Tibial nerve (tissue), 4 donors: ENCODE data around the gene IP6K3. TPM values are rescaled to one million over a fixed set of nuclear protein-coding genes. Genes with fewer than 3 reads are reported as not detected.

ENCODE experiments used
- DNase-seq, 2 donors: peaks; one replicate each; pipeline ENCODE4 v3.0.0-alpha.2; 2019; ENCODE audit warnings: low spot score in 2 of 2
- H3K27ac ChIP-seq, 4 donors: fragments of 200-600 bp; sonication (generic) in 3 of 4; one replicate each; pipeline ENCODE4 v1.5.1; 2017 to 2019; ENCODE audit warnings: mild to moderate bottlenecking in 1 of 4
- H3K27me3 ChIP-seq, 2 donors: fragments of 200-600 bp; sonication (generic) in 1 of 2; one replicate each; pipeline versions ENCODE4 v1.5.1 to v1.6.0; 2017 to 2019
- H3K36me3 ChIP-seq, 3 donors: fragments of 200-600 bp; sonication (generic); one replicate each; pipeline ENCODE4 v1.5.1; 2018 to 2019
- H3K4me1 ChIP-seq, 4 donors: fragments of 200-600 bp; sonication (generic) in 3 of 4; one replicate each; pipeline ENCODE4 v1.5.1; 2017 to 2019
- H3K4me3 ChIP-seq, 4 donors: fragments of 200-600 bp; sonication (generic) in 3 of 4; one replicate each; pipeline ENCODE4 v1.5.1; 2017 to 2019; ENCODE audit warnings: mild to moderate bottlenecking in 1 of 4, moderate library complexity in 1 of 4
- H3K9me3 ChIP-seq, 4 donors: fragments of 200-600 bp; sonication (generic) in 3 of 4; one replicate each; pipeline ENCODE4 v1.5.1; 2017 to 2019
- EP300 ChIP-seq, 2 donors: sonication (generic); formaldehyde crosslinking; IDR thresholded peaks; one replicate each; pipeline ENCODE4 v1.6.1; 2017; ENCODE audit warnings: antibody characterized with exemption in 2 of 2, mild to moderate bottlenecking in 1 of 2
- POLR2A ChIP-seq, 2 donors: fragments of 450-650 bp; IDR thresholded peaks; one replicate each; pipeline ENCODE4 v1.6.1; 2017; ENCODE audit warnings: antibody characterized with exemption in 2 of 2, mild to moderate bottlenecking in 2 of 2, moderate library complexity in 2 of 2
- WGBS, 2 donors: methylation state at CpG; one replicate each; pipeline ENCODE4 v1.1.5; 2018; 5-methylcytosine and 5-hydroxymethylcytosine counted together
- total RNA-seq, 4 donors: library from RNA; depleted of rRNA; stranded (reverse); fragments of >200 nt; gene quantifications; one replicate each; pipeline ENCODE4 v1.1.0, GENCODE V29; 2016
- TF ChIP-seq, protein P1 (sequence below), 5 experiments: fragments of 200-600 bp in 3 of 5; fragments of 450-650 bp in 2 of 5; sonication (generic) in 3 of 5; IDR thresholded peaks; one replicate each; pipeline ENCODE4 v1.5.1; 2016 to 2019; ENCODE audit warnings: antibody characterized with exemption in 5 of 5, mild to moderate bottlenecking in 3 of 5, moderate library complexity in 2 of 5

The IP6K3 gene
- total RNA-seq, 4 donors from 2014 or later = 0.39 to 3.0 (median 1.7) TPM

DNA sequence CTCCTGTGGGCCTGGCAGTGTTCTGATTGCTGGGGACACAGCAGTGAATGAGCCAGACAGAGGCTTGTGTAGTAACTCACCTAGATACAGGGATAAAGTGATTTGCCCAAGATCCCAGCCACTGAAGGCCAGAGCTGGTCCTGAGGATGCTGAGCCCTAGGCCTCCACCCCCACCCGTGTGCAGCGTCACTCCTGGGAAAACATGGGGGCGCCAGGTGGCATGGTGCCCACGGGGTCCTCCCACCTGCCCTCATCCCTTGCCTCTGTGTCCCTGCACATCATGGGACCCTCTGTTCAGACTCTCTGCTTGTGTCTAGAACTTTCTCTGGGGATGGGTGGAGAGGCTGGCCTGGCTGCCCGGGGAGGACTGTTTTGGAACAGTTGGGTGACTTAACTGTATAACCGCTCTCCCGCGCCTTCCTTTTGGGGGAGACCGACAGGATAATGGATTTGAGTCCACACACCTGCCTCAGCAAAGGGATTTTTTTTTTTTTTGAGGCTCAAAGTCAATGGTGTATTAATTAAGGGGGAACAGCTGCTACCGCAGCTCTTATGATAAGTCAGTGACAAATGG is 22.6 kb upstream of the IP6K3 start:
- no peak for DNase-seq
- peaks cover 0 to 54% (median 16%) of the 10 kb centered on the region in 4 donors for H3K4me1 ChIP-seq
- no peaks in the 10 kb centered on the region for H3K27me3 ChIP-seq
- WGBS, 2 donors = 75 to 89% methylated on average over 10 of the region's 10 CpGs
- peak overlapping the region in 2 of 4 donors; percentile 78 to 86 for H3K27ac ChIP-seq
- no peak overlapping the region for H3K4me3 ChIP-seq
- TF ChIP-seq, protein P1, sequence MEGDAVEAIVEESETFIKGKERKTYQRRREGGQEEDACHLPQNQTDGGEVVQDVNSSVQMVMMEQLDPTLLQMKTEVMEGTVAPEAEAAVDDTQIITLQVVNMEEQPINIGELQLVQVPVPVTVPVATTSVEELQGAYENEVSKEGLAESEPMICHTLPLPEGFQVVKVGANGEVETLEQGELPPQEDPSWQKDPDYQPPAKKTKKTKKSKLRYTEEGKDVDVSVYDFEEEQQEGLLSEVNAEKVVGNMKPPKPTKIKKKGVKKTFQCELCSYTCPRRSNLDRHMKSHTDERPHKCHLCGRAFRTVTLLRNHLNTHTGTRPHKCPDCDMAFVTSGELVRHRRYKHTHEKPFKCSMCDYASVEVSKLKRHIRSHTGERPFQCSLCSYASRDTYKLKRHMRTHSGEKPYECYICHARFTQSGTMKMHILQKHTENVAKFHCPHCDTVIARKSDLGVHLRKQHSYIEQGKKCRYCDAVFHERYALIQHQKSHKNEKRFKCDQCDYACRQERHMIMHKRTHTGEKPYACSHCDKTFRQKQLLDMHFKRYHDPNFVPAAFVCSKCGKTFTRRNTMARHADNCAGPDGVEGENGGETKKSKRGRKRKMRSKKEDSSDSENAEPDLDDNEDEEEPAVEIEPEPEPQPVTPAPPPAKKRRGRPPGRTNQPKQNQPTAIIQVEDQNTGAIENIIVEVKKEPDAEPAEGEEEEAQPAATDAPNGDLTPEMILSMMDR (IDR thresholded peaks at IDR 0.05) = no peak
- TF ChIP-seq EP300 (IDR thresholded peaks at IDR 0.05) (no peak), POLR2A (IDR thresholded peaks at IDR 0.05) (no peak)
- peaks cover 0 to 6% (median 0%) of the 10 kb centered on the region in 4 donors for H3K9me3 ChIP-seq
- H3K36me3 ChIP-seq = peaks cover 0 to 23% (median 0%) of the 10 kb centered on the region in 3 donors

DNA sequence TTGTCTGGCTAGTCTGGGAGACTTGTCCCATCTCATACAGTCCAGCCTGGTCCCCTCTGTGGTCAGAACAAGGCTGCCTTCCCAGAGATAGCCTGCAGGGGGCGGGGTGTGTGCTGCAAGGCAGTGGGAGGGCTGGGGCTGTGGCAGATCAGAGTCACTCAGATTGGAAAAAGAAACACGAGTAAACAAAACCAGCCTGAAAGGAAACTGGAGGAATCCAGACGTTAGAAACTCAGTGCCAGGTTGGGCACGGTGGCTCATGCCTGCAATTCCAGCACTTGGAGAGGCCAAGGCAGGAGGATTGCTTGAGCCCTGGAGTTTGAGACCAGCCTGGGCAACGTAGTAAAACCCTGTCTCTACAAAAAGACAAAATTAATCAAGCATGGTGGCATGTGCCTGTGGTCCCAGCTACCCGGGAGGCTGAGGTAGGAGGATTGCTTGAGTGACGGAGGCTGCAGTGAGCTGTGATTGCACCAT is 22.0 kb upstream of the IP6K3 start:
- Histone ChIP-seq H3K4me1 (peaks cover 0 to 54% (median 16%) of the 10 kb centered on the region in 4 donors), H3K27me3 (no peaks in the 10 kb centered on the region), H3K36me3 (peaks cover 0 to 17% (median 0%) of the 10 kb centered on the region in 3 donors), H3K9me3 (peaks cover 0 to 6% (median 0%) of the 10 kb centered on the region in 4 donors), H3K4me3 (no peak overlapping the region), H3K27ac (no peak overlapping the region)
- 29 to 33% methylated on average over 7 of the region's 7 CpGs for WGBS, 2 donors
- DNase-seq = peak; percentile 66 to 85
- TF ChIP-seq, protein P1 (IDR thresholded peaks at IDR 0.05) = peak; percentile 66 to 76 (median 68)
- TF ChIP-seq POLR2A (IDR thresholded peaks at IDR 0.05) = no peak

DNA sequence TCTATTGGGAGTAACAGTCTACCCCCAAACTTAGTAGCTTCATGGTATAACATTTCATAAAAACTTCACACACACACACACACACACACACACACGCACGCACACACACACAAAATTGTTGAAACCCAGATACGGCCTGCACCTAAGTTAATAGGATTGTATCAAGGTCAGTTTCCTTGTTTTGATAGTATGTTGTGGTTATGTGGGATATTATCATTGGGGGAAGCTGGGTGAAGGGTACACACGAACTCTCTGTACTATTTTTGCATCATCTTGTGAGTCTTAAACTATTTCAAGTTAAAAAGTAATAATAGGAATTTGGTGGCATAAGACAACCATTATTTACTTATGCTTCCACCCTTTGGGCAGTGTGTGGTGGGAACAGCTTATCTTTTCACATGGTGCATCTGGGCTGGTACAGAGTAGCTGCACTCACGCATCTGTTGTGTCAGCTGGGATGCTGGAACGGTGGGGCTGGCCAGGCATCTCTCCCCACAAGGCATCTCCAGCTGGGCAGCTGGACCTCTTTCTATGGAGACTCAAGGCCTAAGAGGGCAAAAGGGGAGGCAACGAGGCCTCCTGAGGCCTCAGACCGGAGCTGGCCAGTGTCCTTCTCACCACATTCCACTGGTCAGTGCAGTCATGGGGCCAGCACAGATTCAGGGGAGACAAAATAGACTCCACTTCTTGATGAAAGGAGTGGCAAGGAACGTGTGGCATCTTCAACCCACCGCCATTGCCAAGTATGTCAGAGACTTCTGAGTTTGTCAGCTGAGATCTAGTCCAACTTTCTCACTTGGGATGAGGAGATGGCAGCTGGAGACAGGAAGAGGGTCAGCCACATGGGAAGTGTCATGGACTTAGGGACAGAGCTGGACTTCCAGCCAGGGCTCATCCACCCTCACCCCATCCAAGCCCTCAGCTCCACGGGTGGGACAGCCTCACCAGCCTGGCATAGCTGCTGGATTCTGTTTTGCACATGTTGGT is 20.5 kb upstream of the IP6K3 start:
- TF ChIP-seq EP300 (IDR thresholded peaks at IDR 0.05) = no peak
- TF ChIP-seq, protein P1 (IDR thresholded peaks at IDR 0.05) = no peak
- no peak for TF ChIP-seq POLR2A (IDR thresholded peaks at IDR 0.05)
- Histone ChIP-seq H3K27ac (no peak overlapping the region), H3K36me3 (peaks cover 0 to 2% (median 0%) of the 10 kb centered on the region in 3 donors), H3K9me3 (peaks cover 0 to 6% (median 0%) of the 10 kb centered on the region in 4 donors), H3K4me3 (no peak overlapping the region), H3K27me3 (no peaks in the 10 kb centered on the region), H3K4me1 (peaks cover 0 to 40% (median 15%) of the 10 kb centered on the region in 4 donors)
- no peak for DNase-seq
- 67 to 76% methylated on average over 11 of the region's 11 CpGs for WGBS, 2 donors

DNA sequence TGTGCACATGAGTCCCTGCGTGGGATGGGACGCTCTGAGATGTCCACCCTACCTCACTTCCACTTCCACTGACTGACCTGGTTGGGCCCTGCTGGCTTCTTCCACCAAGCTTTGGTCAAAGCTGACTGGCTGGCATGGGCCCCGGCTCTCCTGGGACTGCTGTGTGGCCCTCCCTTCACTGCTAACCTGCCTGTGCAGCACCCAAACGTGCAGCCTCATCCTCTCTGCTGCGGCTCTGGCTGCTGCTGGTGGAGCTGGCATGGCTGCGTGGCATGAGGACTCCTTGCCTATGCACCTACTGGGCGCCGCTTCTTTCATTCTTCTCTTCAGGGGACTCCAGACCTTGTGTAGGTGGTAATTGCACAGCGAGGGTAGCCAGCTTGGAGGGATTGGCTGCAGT is 18.7 kb upstream of the IP6K3 start:
- H3K27me3 ChIP-seq = no peaks in the 10 kb centered on the region
- H3K36me3 ChIP-seq = no peaks in the 10 kb centered on the region
- peaks cover 0 to 28% (median 8%) of the 10 kb centered on the region in 4 donors for H3K4me1 ChIP-seq
- no peak for DNase-seq
- H3K27ac ChIP-seq = no peak overlapping the region
- H3K4me3 ChIP-seq = no peak overlapping the region
- 89 to 94% methylated on average over 9 of the region's 9 CpGs for WGBS, 2 donors
- TF ChIP-seq EP300 (IDR thresholded peaks at IDR 0.05) = no peak
- no peak for TF ChIP-seq POLR2A (IDR thresholded peaks at IDR 0.05)
- TF ChIP-seq, protein P1 (IDR thresholded peaks at IDR 0.05) = no peak
- peaks cover 0 to 6% (median 0%) of the 10 kb centered on the region in 4 donors for H3K9me3 ChIP-seq
